ENCODE measurements around the gene RASSF1. TPM values are rescaled to one million over a fixed set of nuclear protein-coding genes. Genes with fewer than 3 reads are reported as not detected.
"Not testable (repeated sequence)": the region's sequence is repeated elsewhere in the genome, so short reads cannot be mapped to it uniquely, and the experiment has no call there.

The RASSF1 gene
- total RNA-seq, 1 experiment from 2014 or later = 15.9 TPM

DNA sequence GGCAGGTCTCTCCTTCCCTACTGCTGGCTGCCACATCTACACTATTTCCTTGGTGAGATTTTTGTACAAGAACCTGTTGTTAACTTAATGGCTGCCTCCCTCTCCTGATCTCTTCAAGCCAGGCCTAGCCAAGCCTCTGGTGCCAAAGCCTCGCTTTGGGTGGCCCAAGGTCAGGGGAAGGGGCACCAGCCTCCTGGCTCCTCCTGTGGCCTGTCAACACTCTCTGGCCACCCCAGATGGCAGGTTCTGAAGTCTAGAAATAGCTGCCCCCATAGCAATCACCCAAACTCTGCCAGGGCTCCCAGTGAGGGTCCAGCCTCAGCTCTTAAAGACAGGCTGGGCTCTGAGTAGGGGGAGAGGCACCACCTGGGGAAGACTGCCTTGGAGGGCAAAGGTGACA, 53.4 kb downstream of the RASSF1 start:
- CTCF ChIA-PET = no interaction called here
- Histone ChIP-seq H3K4me1 (replicated peaks; ENCODE audit: insufficient read depth) (0 out of 2 replicates have a peak, but pooled peaks cover 7% of the 10 kb centered on the region), H4K20me1 (ENCODE audit: insufficient read depth) (no peaks in the 10 kb centered on the region), H3K9me3 (ENCODE audit: insufficient read depth, low read depth) (no peaks in the 10 kb centered on the region), H2AFZ (no peak overlapping the region), H3K4me2 (no peak overlapping the region), H3K36me3 (ENCODE audit: low read depth) (no peaks in the 10 kb centered on the region), H3K27ac (no peak overlapping the region), H3K4me3 (no peak overlapping the region), H3K9me2 (ENCODE audit: insufficient read depth) (no peaks in the 10 kb centered on the region), H3K79me2 (ENCODE audit: low read depth) (peaks cover 25% of the 10 kb centered on the region), H3K27me3 (ENCODE audit: insufficient read depth, low read depth) (no peaks in the 10 kb centered on the region), H3F3A (ENCODE audit: insufficient read depth, low read depth) (peaks cover 11% of the 10 kb centered on the region; the same call in 1 of the 2 replicates)
- intact Hi-C loops (cut with micrococcal nuclease; ENCODE audit: unreplicated experiment) = no loop called here
- TF ChIP-seq EZH2 (IDR thresholded peaks at IDR 0.05; ENCODE audit: low read depth) = no peak
- TF ChIP-seq, protein P1, sequence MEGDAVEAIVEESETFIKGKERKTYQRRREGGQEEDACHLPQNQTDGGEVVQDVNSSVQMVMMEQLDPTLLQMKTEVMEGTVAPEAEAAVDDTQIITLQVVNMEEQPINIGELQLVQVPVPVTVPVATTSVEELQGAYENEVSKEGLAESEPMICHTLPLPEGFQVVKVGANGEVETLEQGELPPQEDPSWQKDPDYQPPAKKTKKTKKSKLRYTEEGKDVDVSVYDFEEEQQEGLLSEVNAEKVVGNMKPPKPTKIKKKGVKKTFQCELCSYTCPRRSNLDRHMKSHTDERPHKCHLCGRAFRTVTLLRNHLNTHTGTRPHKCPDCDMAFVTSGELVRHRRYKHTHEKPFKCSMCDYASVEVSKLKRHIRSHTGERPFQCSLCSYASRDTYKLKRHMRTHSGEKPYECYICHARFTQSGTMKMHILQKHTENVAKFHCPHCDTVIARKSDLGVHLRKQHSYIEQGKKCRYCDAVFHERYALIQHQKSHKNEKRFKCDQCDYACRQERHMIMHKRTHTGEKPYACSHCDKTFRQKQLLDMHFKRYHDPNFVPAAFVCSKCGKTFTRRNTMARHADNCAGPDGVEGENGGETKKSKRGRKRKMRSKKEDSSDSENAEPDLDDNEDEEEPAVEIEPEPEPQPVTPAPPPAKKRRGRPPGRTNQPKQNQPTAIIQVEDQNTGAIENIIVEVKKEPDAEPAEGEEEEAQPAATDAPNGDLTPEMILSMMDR (conservative IDR thresholded peaks at IDR 0.05) = no peak
- BruUV-seq (replicated peaks) = no TSS peak
- no peak for DNase-seq
- POLR2A ChIA-PET (ENCODE audit: unreplicated experiment) = no interaction called here

- Histone ChIP-seq H3K9me2 (ENCODE audit: insufficient read depth) (no peaks in the 10 kb centered on the region), H3K27me3 (ENCODE audit: insufficient read depth, low read depth) (no peaks in the 10 kb centered on the region), H2AFZ (no peak overlapping the region), H3F3A (ENCODE audit: insufficient read depth, low read depth) (peaks cover 11% of the 10 kb centered on the region; the same call in 1 of the 2 replicates), H3K4me3 (no peak overlapping the region), H3K36me3 (ENCODE audit: low read depth) (no peaks in the 10 kb centered on the region), H3K79me2 (ENCODE audit: low read depth) (peaks cover 20% of the 10 kb centered on the region), H3K4me2 (no peak overlapping the region), H4K20me1 (ENCODE audit: insufficient read depth) (no peaks in the 10 kb centered on the region), H3K27ac (no peak overlapping the region), H3K9me3 (ENCODE audit: insufficient read depth, low read depth) (no peaks in the 10 kb centered on the region), H3K4me1 (replicated peaks; ENCODE audit: insufficient read depth) (0 out of 2 replicates have a peak, but pooled peaks cover 7% of the 10 kb centered on the region)
- BruUV-seq (replicated peaks) = no TSS peak
- intact Hi-C loops (cut with micrococcal nuclease; ENCODE audit: unreplicated experiment) = no loop called here
- DNase-seq = no peak
- CTCF ChIA-PET = no interaction called here
- TF ChIP-seq EZH2 (IDR thresholded peaks at IDR 0.05; ENCODE audit: low read depth) = no peak
- TF ChIP-seq, protein P1 (conservative IDR thresholded peaks at IDR 0.05) = no peak
- POLR2A ChIA-PET (ENCODE audit: unreplicated experiment) = no interaction called here
Measured at GRCh38 chr3:50286322-50287227, 54.1 kb downstream of the RASSF1 start.

GRCh38 chr3:50284121-50284520, 56.5 kb downstream of the RASSF1 start:
- H3K27me3 ChIP-seq (ENCODE audit: insufficient read depth, low read depth); H3K4me2 ChIP-seq; H3K4me1 ChIP-seq (replicated peaks; ENCODE audit: insufficient read depth); H3K27ac ChIP-seq; H4K20me1 ChIP-seq (ENCODE audit: insufficient read depth); H3K79me2 ChIP-seq (ENCODE audit: low read depth); H3K9me3 ChIP-seq (ENCODE audit: insufficient read depth, low read depth); H3K4me3 ChIP-seq; H3K36me3 ChIP-seq (ENCODE audit: low read depth); H2AFZ ChIP-seq; H3K9me2 ChIP-seq (ENCODE audit: insufficient read depth); BruUV-seq (replicated peaks); intact Hi-C loops (cut with micrococcal nuclease; ENCODE audit: unreplicated experiment); DNase-seq: not testable (repeated sequence)
- H3F3A ChIP-seq (ENCODE audit: insufficient read depth, low read depth) = peaks cover 11% of the 10 kb centered on the region; the same call in 1 of the 2 replicates
- ChIA-PET POLR2A (ENCODE audit: unreplicated experiment) (interaction anchor here (0.7 kb wide), 1 partner anchor 354 kb away, joined by 5 read pairs; the partner anchor contains the start of gene MON1A), CTCF (interaction anchor here (0.6 to 1.3 kb wide), 3 partner anchors 13 to 148 kb away, joined by 3 to 14 read pairs (median 9); no protein-coding TSS in a partner anchor)

Other genes with a start within 250 kb of the RASSF1 start
- 34.0 and 49.1 TPM in 2 replicates for gene SEMA3F, start 185.5 kb downstream of the RASSF1 start, total RNA-seq (2021)
- gene GNAT1, start 149.2 kb downstream of the RASSF1 start, total RNA-seq (2021) = 0.48 TPM in 1 of 2 replicates, not detected in the other
- gene SLC38A3, start 135.6 kb downstream of the RASSF1 start, total RNA-seq (2021) = 0.33 and 0.37 TPM in 2 replicates
- gene GNAI2, start 104.6 kb downstream of the RASSF1 start, total RNA-seq (2021) = 156 and 201 TPM in 2 replicates
- 52.4 and 92.6 TPM in 2 replicates for gene SEMA3B, start 71.7 kb downstream of the RASSF1 start, total RNA-seq (2021)
- gene LSMEM2, start 61.7 kb downstream of the RASSF1 start, total RNA-seq (2021) = 0.35 and 0.55 TPM in 2 replicates
- gene IFRD2, start 48.4 kb downstream of the RASSF1 start, total RNA-seq (2021) = 93.1 and 118 TPM in 2 replicates
- 10.2 and 12.2 TPM in 2 replicates for gene HYAL3, start 41.4 kb downstream of the RASSF1 start, total RNA-seq (2021)
- gene NAA80, start 41.4 kb downstream of the RASSF1 start, total RNA-seq (2021) = 25.2 and 25.7 TPM in 2 replicates
- gene HYAL1, start 37.3 kb downstream of the RASSF1 start, total RNA-seq (2021) = 1.3 and 1.9 TPM in 2 replicates
- gene HYAL2, start 18.1 kb downstream of the RASSF1 start, total RNA-seq (2021) = 29.6 and 41.6 TPM in 2 replicates
- gene TUSC2, start 12.6 kb downstream of the RASSF1 start, total RNA-seq (2021) = 24.7 and 28.5 TPM in 2 replicates
- gene ZMYND10, start 4.9 kb upstream of the RASSF1 start, total RNA-seq (2021) = 4.4 and 8.7 TPM in 2 replicates
- gene NPRL2, start 9.9 kb upstream of the RASSF1 start, total RNA-seq (2021) = 24.1 and 25.4 TPM in 2 replicates
- gene CYB561D2, start 10.0 kb upstream of the RASSF1 start, total RNA-seq (2021) = 15.7 and 19.3 TPM in 2 replicates
- gene TMEM115, start 18.7 kb upstream of the RASSF1 start, total RNA-seq (2021) = 35.2 and 43.5 TPM in 2 replicates
- not detected in 2 replicates for gene CACNA2D2, start 162.8 kb upstream of the RASSF1 start, total RNA-seq (2021)
- 7.4 and 7.5 TPM in 2 replicates for gene C3orf18, start 226.9 kb upstream of the RASSF1 start, total RNA-seq (2021)
- gene HEMK1, start 228.7 kb upstream of the RASSF1 start, total RNA-seq (2021) = 20.6 and 24.2 TPM in 2 replicates

Measured in PC-9 (cell line).